IPS-20b (cell line): Measurements from ENCODE around the gene FRMD4A.

Experiments used
- H3K27ac ChIP-seq: one replicate; pipeline ENCODE4 v1.5.1; 2013; ENCODE audit warnings: low read length
- H3K27me3 ChIP-seq: 2 replicates; pipeline ENCODE4 v1.6.1; 2013; ENCODE audit warnings: mild to moderate bottlenecking, low read length, inconsistent platforms; ENCODE audit not compliant: insufficient read depth
- H3K36me3 ChIP-seq: 2 replicates; pipeline ENCODE4 v1.6.1; 2013; ENCODE audit warnings: low read depth, mild to moderate bottlenecking, inconsistent platforms, low read length, moderate library complexity; ENCODE audit not compliant: insufficient read depth
- H3K4me1 ChIP-seq: 2 replicates; pipeline ENCODE4 v1.6.1; 2013; ENCODE audit warnings: mild to moderate bottlenecking, control low read depth, inconsistent platforms, low read length, moderate library complexity; ENCODE audit not compliant: insufficient read depth
- H3K4me3 ChIP-seq: 2 replicates; pipeline ENCODE4 v1.5.1; 2013; ENCODE audit warnings: mild to moderate bottlenecking, low read length, inconsistent platforms
- H3K9ac ChIP-seq: 2 replicates; pipeline ENCODE4 v1.6.1; 2013; ENCODE audit warnings: low read depth, mild to moderate bottlenecking, inconsistent platforms, low read length, moderate library complexity
- H3K9me3 ChIP-seq: 2 replicates; pipeline ENCODE4 v1.6.1; 2013; ENCODE audit warnings: mild to moderate bottlenecking, low read depth, low read length, inconsistent platforms; ENCODE audit not compliant: insufficient read depth

FRMD4A gene

GRCh38 chr10:14025283-14026189 is 305.2 kb downstream of the FRMD4A start:
- H3K4me1 ChIP-seq: no peaks in the 10 kb centered on the region
- no peaks in the 10 kb centered on the region for H3K36me3 ChIP-seq
- no peaks in the 10 kb centered on the region for H3K27me3 ChIP-seq

GRCh38 chr10:14024329-14025202 is 306.2 kb downstream of the FRMD4A start:
- Histone ChIP-seq H3K36me3 (no peaks in the 10 kb centered on the region), H3K27me3 (no peaks in the 10 kb centered on the region), H3K4me3 (no peak overlapping the region), H3K9me3 (no peaks in the 10 kb centered on the region), H3K4me1 (no peaks in the 10 kb centered on the region), H3K9ac (no peak overlapping the region), H3K27ac (no peak overlapping the region)

More at GRCh38 chr10:14025283-14026189, 305.2 kb downstream of the FRMD4A start:
- Histone ChIP-seq H3K4me3 (no peak overlapping the region), H3K27ac (no peak overlapping the region), H3K9ac (no peak overlapping the region), H3K9me3 (no peaks in the 10 kb centered on the region)

DNA sequence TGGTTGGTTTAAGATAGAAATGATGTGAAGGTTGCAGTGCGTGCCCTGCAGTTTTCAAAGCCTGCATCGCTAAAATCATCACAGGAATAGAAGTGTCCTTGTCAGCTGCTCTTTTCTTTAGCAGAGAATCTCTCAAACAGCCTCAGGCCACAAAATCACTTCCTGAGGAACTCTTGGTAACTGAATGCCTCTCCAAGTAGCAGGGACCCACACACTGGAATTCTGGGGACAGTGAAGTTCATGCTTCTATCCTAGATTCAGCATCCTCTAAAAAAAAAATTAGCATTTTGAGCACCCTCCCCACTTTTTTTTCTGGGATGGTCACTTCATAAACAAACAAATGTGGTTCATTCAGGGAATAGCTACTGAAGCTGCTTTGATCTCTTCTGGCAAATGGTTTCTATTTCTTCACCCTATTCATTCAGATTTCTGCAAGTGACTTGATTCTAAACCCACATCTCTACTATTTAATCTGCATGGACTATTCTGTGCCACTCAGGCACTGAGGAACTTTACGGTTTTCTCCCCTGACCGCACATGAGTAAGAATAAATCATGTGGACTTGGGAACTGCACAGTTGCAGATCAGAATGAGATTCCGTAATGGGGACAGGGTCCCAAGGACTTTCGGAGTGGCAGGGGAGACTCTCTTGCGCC is 306.9 kb downstream of the FRMD4A start:
- no peaks in the 10 kb centered on the region for H3K9me3 ChIP-seq
- no peak overlapping the region for H3K27ac ChIP-seq
- no peaks in the 10 kb centered on the region for H3K36me3 ChIP-seq
- no peak overlapping the region for H3K9ac ChIP-seq
- H3K4me1 ChIP-seq: no peaks in the 10 kb centered on the region
- H3K27me3 ChIP-seq: no peaks in the 10 kb centered on the region
- H3K4me3 ChIP-seq: no peak overlapping the region

DNA sequence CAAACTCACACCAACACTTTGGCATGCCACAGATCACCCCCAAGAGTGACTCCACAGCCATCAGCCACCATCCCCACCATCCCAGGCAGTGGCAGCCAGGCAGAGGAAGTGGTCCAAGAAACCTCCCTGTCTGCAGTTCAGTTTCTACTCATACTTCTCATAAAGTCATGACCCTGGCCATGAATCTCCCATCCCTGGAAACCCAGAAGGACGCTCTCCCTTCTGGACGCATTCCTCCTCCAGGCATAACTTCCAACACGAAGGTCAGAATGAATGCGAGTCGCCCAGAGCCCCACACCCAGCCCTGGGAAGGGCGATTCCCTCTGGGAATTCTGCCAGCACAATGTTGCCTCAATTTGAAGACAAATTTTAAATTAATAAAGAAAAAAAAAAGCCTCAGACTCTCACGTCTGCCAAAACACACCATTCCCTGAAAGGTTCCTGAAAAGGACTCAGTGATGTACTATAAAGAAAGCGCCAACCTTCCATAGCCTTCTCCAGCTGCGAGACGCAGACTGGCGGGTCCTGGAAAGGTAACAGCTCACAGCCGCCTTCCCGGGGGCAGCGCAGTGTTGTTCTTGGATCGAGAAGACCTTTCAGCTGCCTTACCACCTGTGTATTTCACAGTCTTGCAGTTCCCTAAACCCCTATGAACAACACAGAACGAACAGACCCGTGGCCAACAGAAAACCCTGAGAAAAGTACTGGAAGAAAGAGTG is 307.6 kb downstream of the FRMD4A start:
- Histone ChIP-seq H3K9me3 (no peaks in the 10 kb centered on the region), H3K27ac (no peak overlapping the region), H3K4me3 (no peak overlapping the region), H3K27me3 (no peaks in the 10 kb centered on the region), H3K4me1 (no peaks in the 10 kb centered on the region), H3K9ac (no peak overlapping the region), H3K36me3 (no peaks in the 10 kb centered on the region)

GRCh38 chr10:14022052-14022451 is 308.7 kb downstream of the FRMD4A start:
- H3K4me1 ChIP-seq: no peaks in the 10 kb centered on the region
- H3K27ac ChIP-seq: no peak overlapping the region
- H3K27me3 ChIP-seq: no peaks in the 10 kb centered on the region
- H3K36me3 ChIP-seq: no peaks in the 10 kb centered on the region
- H3K4me3 ChIP-seq: no peak overlapping the region
- no peak overlapping the region for H3K9ac ChIP-seq
- no peaks in the 10 kb centered on the region for H3K9me3 ChIP-seq

DNA sequence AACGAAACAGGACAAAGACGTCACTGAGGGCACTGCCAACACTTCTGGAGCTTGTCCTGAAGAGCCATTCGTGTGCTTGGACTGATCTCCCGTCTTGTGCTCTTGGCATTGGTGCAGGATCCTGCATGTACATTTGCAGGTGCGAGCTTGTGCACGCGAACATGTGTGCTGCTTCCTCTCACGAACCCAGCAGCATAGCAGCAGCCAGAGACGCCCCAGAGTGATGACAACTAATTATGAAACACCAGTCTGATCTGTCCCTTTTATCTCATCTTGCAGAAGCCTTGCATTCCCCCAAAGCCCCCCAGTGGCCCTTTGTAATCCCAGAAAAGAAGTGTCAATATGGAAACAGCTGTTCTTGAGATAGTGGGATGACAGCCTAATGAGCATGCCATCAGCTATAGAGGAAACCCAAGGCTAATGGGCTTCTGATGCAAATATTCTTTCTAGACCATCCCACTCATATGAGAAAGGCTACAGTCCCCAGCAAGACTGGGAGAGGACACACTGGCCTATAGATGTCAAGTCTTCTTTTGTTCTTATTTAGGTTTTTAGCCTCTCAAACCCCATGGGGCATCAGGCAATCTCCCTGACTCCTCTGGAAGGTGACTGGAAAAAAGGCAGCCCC is 310.6 kb downstream of the FRMD4A start:
- Histone ChIP-seq H3K27ac (no peak overlapping the region), H3K27me3 (no peaks in the 10 kb centered on the region), H3K9ac (no peak overlapping the region), H3K9me3 (no peaks in the 10 kb centered on the region), H3K4me3 (no peak overlapping the region), H3K36me3 (no peaks in the 10 kb centered on the region), H3K4me1 (no peaks in the 10 kb centered on the region)

GRCh38 chr10:14017467-14017866 is 313.3 kb downstream of the FRMD4A start:
- Histone ChIP-seq H3K4me1 (no peaks in the 10 kb centered on the region), H3K9me3 (no peaks in the 10 kb centered on the region), H3K36me3 (no peaks in the 10 kb centered on the region), H3K4me3 (no peak overlapping the region), H3K9ac (no peak overlapping the region), H3K27ac (no peak overlapping the region), H3K27me3 (no peaks in the 10 kb centered on the region)

- H3K27ac ChIP-seq: no peak overlapping the region
- no peaks in the 10 kb centered on the region for H3K9me3 ChIP-seq
- H3K27me3 ChIP-seq: no peaks in the 10 kb centered on the region
These were observed 313.8 kb downstream of the FRMD4A start for GRCh38 chr10:14016931-14017333.

DNA sequence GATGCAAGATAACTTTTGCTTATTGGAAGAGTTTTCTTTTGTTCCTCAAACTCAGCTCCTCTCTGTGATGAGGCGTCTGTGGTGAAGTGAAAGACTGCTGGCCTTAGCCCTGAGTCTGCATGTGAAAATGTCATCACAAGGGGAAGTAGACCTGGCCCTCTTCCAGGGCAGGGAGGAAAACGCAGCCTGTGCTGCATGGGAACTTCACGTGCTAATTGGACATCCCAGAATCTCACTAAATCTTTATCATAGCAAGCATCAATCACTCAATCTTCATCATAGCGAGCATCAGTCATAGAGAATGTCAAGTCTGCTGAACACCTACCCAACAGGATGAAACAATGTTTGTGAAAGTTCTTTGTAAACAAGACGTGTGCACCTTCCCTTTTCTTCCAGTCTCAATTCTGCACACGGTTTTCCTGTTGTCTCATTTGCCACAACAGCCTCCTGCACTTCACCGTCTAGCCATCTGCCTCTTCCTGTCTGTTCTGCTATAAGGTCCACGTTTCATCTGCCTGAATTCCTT is 314.6 kb downstream of the FRMD4A start:
- H3K27ac ChIP-seq: no peak overlapping the region
- no peaks in the 10 kb centered on the region for H3K27me3 ChIP-seq
- H3K9me3 ChIP-seq: no peaks in the 10 kb centered on the region
- H3K4me3 ChIP-seq: no peak overlapping the region
- peaks cover 3% of the 10 kb centered on the region; the same call in 1 of the 2 replicates for H3K4me1 ChIP-seq
- no peak overlapping the region for H3K9ac ChIP-seq
- H3K36me3 ChIP-seq: no peaks in the 10 kb centered on the region

More at GRCh38 chr10:14016931-14017333, 313.8 kb downstream of the FRMD4A start:
- Histone ChIP-seq H3K9ac (no peak overlapping the region), H3K36me3 (no peaks in the 10 kb centered on the region), H3K4me1 (peaks cover 3% of the 10 kb centered on the region; the same call in 1 of the 2 replicates), H3K4me3 (no peak overlapping the region)

- no peak overlapping the region for H3K9ac ChIP-seq
- no peaks in the 10 kb centered on the region for H3K9me3 ChIP-seq
- H3K36me3 ChIP-seq: no peaks in the 10 kb centered on the region
- peaks cover 11% of the 10 kb centered on the region for H3K4me1 ChIP-seq
- no peak overlapping the region for H3K4me3 ChIP-seq
- no peak overlapping the region for H3K27ac ChIP-seq
- H3K27me3 ChIP-seq: no peaks in the 10 kb centered on the region
These were observed 316.3 kb downstream of the FRMD4A start for GRCh38 chr10:14014423-14014822.
